Erythroblast (primary cell): ENCODE measurements around the gene CTXND1.

Experiments
- GATA1 ChIP-seq: IDR thresholded peaks from 2 replicates; pipeline ENCODE4 v1.6.1; 2011; ENCODE audit warnings: low read depth, mild to moderate bottlenecking, control low read depth, low read length, moderate library complexity
- POLR2A ChIP-seq: IDR thresholded peaks from 2 replicates; pipeline ENCODE4 v1.6.1; 2011; ENCODE audit warnings: mild to moderate bottlenecking, low read length

DNA sequence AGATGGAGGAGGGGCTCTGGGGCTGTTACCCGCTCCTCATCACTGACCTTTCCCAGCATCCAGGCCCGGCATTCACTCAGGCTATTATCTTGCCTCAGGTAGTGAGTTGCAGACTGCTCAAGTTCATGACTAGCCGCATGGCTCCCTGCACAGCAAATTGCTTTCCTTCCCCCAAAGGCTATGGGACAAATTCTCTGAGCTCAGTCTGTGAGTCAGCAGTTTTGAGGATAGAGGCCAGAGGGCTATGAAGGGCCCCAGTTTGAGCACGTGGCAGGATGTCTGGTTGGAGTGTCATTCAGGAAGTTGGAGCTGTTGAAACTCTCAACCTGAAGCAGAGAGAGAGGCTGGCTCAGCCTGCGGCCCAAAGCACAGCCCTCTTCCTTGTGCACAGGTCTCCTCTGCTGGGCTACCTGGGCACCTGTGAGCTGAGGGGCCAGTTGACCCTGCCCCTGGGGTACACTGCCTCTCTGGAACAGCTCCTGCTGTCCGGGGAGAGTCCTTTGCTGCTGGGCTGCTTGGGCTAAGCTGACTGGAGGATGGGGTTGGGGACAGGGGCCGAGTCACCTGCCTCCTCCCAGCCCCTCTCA lies 91.3 kb downstream of the CTXND1 start:
- TF ChIP-seq POLR2A (peak; percentile 41), GATA1 (no peak)
